AG04450 (cell line): Measurements from ENCODE around the gene ZBTB37. TPM values are rescaled to one million over a fixed set of nuclear protein-coding genes. Genes with fewer than 3 reads are reported as not detected.

Source experiments
- CTCF ChIA-PET: fragments of 300-600, 350-600 bp; formaldehyde crosslinking; extraction: SDS; loops from one replicate; lab custom pipeline; 2022; ENCODE audit warnings: antibody characterized with exemption, inconsistent platforms; lab: Charles Lee
- POLR2A ChIA-PET: fragments of 350-600 bp; formaldehyde crosslinking; extraction: SDS; loops from one replicate; lab custom pipeline; 2021; ENCODE audit warnings: antibody characterized with exemption, inconsistent platforms; lab: Yijun Ruan, JAX
- DNase-seq: peaks from one replicate; pipeline ENCODE4 v3.0.0-alpha.2; 2011; ENCODE audit warnings: low read depth, low spot score
- H3K27ac ChIP-seq: one replicate; pipeline ENCODE4 v1.5.1; 2012; ENCODE audit warnings: low read depth, low read length, control low read depth
- H3K27me3 ChIP-seq: one replicate; pipeline ENCODE4 v1.6.0; 2012; ENCODE audit warnings: low read length; ENCODE audit not compliant: control insufficient read depth, insufficient read depth
- H3K4me3 ChIP-seq: 2 replicates; pipeline ENCODE4 v1.5.1; 2011; ENCODE audit warnings: mild to moderate bottlenecking, low read depth, low read length, control low read depth
- H3K9me3 ChIP-seq: 2 replicates; pipeline ENCODE4 v1.5.1; 2012; ENCODE audit warnings: low read length; ENCODE audit not compliant: control insufficient read depth, insufficient read depth
- polyA plus RNA-seq: library from polyadenylated mRNA; depleted of rRNA; stranded (reverse); fragments of >200 nt; gene quantifications from 2 replicates; pipeline ENCODE4 v1.2.3, GENCODE V29; 2011
- TF ChIP-seq, protein P1 (sequence below): IDR thresholded peaks from 2 replicates; pipeline ENCODE4 v1.5.1; 2011; ENCODE audit warnings: low read depth, low read length, control low read depth, inconsistent platforms

Gene ZBTB37
- polyA plus RNA-seq, 1 experiment: 2.8 TPM

DNA sequence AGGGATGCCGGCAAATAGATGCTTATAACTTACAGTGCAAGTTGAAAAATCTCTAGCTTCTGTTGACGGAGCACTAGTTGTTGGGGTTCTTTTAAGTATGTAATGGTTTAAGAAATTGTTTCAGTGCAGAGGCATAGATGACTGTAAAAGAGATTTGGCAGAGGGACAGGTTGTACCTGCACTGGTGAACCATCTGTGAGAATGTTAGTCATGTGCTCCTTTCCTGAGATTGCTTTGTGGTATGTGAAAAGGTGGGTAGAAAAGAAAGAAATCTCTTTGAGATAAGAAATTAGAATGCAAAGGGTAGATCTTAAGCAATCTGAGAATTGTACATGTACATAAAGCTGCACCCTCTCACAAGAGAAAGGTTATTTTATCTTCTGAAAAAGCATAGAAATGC is 19.4 kb downstream of the ZBTB37 start:
- TF ChIP-seq, protein P1, sequence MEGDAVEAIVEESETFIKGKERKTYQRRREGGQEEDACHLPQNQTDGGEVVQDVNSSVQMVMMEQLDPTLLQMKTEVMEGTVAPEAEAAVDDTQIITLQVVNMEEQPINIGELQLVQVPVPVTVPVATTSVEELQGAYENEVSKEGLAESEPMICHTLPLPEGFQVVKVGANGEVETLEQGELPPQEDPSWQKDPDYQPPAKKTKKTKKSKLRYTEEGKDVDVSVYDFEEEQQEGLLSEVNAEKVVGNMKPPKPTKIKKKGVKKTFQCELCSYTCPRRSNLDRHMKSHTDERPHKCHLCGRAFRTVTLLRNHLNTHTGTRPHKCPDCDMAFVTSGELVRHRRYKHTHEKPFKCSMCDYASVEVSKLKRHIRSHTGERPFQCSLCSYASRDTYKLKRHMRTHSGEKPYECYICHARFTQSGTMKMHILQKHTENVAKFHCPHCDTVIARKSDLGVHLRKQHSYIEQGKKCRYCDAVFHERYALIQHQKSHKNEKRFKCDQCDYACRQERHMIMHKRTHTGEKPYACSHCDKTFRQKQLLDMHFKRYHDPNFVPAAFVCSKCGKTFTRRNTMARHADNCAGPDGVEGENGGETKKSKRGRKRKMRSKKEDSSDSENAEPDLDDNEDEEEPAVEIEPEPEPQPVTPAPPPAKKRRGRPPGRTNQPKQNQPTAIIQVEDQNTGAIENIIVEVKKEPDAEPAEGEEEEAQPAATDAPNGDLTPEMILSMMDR: no peak
- Histone ChIP-seq H3K9me3 (no peaks in the 10 kb centered on the region), H3K27me3 (no peaks in the 10 kb centered on the region), H3K27ac (no peak overlapping the region), H3K4me3 (no peak overlapping the region)
- DNase-seq: no peak
- POLR2A ChIA-PET: no interaction called here
- CTCF ChIA-PET: no interaction called here

DNA sequence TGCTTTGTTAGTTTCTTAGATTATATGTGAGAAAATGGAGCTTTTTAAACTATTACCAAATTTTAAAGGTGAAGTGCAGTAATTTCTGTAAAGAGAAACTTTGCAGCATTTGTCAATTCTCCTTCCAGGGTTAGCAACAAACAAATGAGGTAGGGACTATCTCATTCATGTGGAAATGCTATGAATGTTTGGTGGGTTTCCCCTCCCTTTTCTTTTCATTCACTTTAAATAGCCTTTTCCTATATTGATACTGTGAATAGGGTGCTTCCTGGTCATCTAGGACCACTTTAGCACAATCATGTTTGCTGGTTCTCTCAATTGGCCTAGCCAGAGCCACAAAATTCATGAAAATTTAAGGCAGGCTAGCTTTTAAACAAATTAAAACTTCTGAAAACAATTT is 20.6 kb downstream of the ZBTB37 start:
- POLR2A ChIA-PET: interaction anchor here (1.2 kb wide), 1 partner anchor 21 kb away, joined by 7 read pairs; the partner anchor contains the start of gene ZBTB37

DNA sequence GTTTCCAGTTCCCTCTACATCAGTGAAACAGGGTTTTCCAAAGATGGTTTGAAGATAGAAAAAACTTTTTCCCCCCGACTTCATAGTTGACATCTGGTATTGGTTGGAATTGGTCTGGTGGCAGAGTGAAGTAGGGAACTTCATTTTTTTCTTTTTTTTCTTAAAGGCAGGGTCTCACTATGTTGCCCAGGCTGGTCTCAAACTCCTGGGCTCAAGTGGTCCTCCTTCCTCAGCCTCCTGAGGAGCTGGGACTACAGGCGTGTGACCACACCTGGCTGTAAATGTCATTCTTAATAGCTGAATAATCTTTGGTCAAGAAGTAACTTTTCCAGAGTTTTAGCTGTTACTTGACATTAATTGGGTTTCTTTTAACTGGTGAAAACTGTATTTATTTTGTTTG is 21.7 kb downstream of the ZBTB37 start:
- TF ChIP-seq, protein P1: no peak
- Histone ChIP-seq H3K9me3 (no peaks in the 10 kb centered on the region), H3K27me3 (no peaks in the 10 kb centered on the region), H3K27ac (no peak overlapping the region), H3K4me3 (no peak overlapping the region)
- ChIA-PET CTCF (interaction anchor here (1.3 kb wide), 1 partner anchor 25 kb away, joined by 4 read pairs; no protein-coding TSS in a partner anchor), POLR2A (interaction anchor here (1.2 kb wide), 1 partner anchor 22 kb away, joined by 7 read pairs; the partner anchor contains the start of gene ZBTB37)
- no peak for DNase-seq

More for the DNA sequence above, 20.6 kb downstream of the ZBTB37 start:
- Histone ChIP-seq H3K27ac (no peak overlapping the region), H3K9me3 (no peaks in the 10 kb centered on the region), H3K27me3 (no peaks in the 10 kb centered on the region), H3K4me3 (no peak overlapping the region)
- DNase-seq: no peak
- CTCF ChIA-PET: no interaction called here
- TF ChIP-seq, protein P1: no peak

GRCh38 chr1:173893611-173894010 is 25.4 kb downstream of the ZBTB37 start:
- Histone ChIP-seq H3K9me3 (no peaks in the 10 kb centered on the region), H3K4me3 (no peak overlapping the region), H3K27me3 (no peaks in the 10 kb centered on the region), H3K27ac (no peak overlapping the region)
- CTCF ChIA-PET: no interaction called here
- TF ChIP-seq, protein P1: no peak
- POLR2A ChIA-PET: no interaction called here
- DNase-seq: no peak

GRCh38 chr1:173894189-173894588 is 26.0 kb downstream of the ZBTB37 start:
- H3K27ac ChIP-seq: no peak overlapping the region
- ChIA-PET CTCF (no interaction called here), POLR2A (no interaction called here)
- DNase-seq: no peak
- no peak overlapping the region for H3K4me3 ChIP-seq
- H3K9me3 ChIP-seq: no peaks in the 10 kb centered on the region
- H3K27me3 ChIP-seq: no peaks in the 10 kb centered on the region
- TF ChIP-seq, protein P1: no peak
